GM18873 (cell line): Measurements from ENCODE around the gene HDAC9.
A peak's percentile ranks its signal among the peaks of the same experiment; 100 is the strongest.

ENCODE experiments used
- ATAC-seq: cut with Tn5 transposase; IDR thresholded peaks from one replicate; pipeline ENCODE4 v1.9.1; 2021; ENCODE audit warnings: mild to moderate bottlenecking, moderate library complexity, moderate number of reproducible peaks; ENCODE audit not compliant: unreplicated experiment, low FRiP score

Gene HDAC9

DNA sequence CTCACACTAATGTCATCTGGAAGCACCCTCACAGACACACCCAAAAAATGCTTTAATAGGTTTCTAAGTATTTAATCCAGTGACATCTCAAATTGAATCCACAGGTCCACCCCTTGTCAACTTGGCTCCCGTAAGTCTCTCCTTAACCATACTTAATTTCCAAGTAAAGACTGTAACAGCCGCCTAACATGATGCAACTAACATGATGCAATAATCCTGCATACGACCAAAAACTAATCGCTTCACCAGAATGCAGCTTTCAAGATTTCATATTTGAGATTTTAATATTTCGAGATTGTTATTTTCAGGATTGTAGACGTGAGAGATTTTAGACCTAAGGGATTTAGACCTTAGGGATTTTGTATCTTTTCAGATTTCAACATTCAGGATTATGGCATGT lies 3.7 kb upstream of the HDAC9 start:
- no peak for ATAC-seq

DNA sequence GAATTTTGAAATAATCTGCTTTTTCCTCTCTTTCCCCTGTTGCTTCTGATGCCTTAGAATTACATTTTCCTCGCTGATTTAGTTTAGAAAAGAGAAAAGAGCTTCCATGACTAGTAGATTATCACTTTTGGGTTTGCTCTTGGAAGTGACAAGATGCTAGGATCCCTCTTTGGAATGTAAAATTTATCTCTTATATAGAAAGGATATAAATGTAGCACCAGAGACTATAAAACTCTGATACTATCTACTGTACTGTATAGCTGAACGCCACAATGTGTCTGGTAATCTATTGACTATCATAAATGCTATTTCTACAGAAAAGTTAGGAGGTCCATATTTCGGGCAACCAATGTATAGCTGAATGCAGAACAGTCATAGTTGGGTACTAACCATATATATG lies 1.1 kb upstream of the HDAC9 start:
- no peak for ATAC-seq

DNA sequence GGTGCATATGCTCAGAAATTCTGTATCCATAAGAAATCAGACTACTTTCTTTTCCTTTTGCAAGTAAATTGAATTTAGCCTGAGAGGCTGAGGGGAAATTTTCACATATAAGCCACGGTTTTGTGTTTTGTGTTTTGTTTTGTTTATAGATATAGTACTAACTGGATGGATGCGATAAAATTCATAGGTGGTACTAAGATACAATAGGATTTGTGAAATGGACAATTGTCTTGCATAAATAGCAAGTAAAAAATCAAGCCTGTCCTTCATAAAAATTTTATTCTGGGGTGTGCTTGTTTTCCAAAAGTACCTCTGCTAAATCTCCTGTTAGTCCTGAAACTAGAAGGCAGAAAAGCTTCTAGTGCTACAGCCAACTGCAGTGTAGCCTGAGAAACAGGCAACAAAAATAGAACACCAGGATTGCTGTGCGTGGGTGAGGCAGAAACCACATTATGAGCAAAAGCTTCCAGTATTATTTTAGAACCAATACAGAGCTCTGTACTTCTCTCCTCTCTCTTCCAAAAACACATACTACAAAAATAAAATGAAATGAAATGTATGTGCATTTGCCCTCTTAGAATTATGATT lies 634 bp upstream of the HDAC9 start:
- peak; percentile 29 for ATAC-seq

DNA sequence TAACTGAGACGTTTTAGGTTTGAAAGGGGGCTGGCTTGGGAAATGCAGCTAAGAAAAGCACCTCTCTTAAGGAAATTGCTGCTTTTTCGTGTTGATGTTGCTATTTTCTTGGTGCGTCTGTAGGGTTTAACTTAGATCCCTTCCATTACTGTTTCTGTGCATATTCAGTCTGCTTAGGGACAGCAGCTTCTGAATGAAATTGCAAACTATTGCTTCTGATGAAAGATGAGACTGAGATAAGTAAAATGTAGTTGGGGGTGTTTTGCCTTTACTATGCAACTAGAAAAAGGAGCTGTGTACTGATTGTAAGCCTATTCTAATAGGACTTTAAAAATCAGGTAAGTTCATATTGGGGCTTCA lies 772 bp downstream of the HDAC9 start:
- no peak for ATAC-seq

DNA sequence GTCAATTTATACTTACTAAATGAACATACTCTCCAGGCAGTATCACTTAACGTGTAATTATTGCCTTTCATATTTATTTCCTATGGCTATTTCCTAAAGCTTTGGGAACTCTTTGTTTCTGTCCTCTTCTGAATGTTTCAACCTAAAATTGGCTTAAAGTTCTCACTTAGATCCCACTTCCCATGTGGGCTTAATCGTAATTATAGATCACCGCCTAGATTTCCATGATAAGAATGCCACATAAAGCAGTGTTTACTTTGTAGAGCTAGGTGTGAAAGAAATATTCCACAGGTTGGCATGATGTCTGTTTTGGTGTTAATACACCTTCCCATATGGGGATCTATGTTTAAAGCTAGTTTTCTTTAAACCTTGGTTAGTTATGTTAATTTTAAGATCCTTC lies 1.5 kb downstream of the HDAC9 start:
- no peak for ATAC-seq

DNA sequence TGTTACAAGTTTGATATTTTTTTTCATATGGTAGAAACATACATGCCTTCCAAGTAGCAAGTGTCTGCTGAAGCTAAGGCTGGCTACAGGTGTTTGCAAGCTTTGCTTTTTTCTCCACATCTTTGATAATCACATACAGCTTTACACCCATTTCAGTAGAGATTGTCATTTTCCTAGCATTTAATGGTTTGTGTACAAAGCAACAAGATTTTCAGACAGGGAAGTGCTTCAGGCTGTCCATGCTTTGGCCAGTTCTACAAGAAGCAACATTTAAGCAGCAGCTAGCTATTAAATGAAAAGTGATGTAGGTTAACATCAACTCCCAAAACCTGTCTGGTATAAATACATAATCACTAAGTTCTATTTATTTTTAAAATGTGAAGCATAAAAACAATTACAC lies 2.3 kb downstream of the HDAC9 start:
- ATAC-seq = no peak

DNA sequence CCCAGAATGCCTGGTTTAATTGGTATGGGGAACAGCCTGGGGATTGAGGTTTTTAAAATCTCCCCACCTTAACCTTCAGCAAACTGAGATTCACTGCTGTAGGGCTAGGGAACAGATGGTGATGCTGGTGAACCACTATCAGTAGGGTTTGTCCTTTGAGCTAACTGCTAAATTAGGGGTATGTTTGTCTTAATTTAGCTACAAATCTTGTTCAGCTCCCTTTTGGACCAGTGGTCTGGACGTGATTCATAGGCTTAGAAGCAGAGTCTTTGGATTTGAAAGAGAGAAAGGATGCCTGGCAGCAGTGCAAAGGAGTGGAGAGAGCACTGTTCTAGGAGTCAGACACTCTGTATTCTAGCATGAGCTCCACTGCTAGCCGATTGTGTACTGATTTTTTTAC lies 2.8 kb downstream of the HDAC9 start:
- ATAC-seq = no peak

DNA sequence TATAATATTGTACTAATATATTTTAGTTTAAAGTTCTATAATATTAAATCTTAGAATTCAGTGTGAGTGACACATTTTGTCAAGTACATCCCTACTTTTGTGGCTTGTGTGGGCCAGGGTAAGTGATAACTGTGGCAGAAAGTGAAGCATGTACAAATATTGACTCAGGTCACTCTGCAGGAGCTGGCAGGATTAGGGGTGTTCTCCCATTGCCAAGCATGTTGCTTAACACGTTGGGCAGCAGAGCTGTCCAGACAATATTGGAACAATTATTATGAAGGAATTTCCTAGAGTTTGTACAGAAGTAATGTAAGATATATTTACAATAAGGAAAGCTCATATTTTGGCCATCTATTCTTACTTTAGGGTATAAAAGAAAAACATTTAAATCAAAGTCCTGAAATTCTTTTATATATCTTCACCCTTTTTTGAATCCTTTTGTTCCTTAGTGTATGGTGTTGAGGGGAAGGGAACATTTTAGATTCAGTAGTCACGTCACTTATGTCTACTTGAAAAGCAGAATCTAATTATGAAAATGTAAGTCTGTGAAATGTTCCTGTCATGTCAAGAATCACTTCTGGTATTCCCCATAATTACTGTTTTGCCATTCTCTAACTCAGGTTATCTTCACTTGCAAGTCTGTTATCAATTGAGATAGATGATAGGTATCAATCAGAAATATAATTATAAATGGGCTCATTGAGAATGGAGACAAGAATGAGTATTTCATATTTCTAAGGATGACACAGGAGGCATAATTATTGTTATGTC lies 4.0 kb downstream of the HDAC9 start:
- no peak for ATAC-seq

DNA sequence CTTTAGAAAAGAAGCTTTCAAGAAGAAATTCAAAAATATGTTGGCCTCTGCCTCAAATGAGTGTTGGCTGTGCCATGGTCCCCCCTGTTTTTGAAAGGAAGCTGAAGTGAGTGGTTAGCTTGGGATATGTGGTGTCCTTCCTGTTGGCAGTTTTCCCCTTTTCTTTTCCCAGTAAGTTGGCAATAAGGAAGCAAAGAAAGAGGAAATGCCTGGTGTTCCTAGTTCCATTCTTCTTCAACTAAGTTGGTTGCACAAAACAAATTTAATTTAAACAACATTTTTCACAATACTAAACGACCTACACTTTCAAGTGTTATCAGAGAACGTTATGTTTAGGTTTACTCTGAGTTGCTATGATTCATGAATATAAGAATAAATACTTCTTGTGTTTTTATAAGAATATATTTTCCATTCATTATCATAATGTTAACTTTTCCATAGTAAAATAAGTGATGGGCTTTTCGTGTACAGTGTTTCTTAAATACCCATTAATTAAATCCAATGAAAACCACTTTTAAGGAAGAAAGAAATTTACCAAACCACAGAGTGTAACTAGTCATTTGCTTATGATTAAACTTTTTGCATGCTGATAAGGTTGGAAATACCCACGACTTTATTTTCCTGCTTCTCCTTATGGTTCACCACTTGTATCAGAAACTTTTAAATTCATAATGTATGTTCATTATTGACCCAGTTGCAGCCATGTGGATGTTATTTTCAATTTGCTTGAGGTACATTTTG lies 7.7 kb downstream of the HDAC9 start:
- no peak for ATAC-seq

DNA sequence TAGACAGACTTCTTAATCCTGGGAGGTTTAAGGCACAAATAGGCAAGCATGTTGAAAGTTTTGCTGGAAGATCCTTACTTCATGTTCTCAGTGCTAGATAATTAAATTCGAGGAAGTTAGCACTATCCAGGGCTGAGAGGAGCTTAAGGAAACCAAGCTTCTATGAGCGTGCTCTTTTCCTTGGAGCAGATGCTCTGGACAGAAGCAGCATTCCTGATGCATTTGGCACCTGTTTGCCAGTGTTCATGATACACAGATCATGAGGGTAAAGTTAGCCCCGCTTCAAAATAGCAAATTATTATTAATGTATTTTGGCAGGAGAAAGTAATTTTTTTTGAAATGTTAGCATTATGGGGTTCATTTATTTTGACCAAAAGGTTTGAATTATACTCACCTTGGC lies 9.4 kb downstream of the HDAC9 start:
- no peak for ATAC-seq

DNA sequence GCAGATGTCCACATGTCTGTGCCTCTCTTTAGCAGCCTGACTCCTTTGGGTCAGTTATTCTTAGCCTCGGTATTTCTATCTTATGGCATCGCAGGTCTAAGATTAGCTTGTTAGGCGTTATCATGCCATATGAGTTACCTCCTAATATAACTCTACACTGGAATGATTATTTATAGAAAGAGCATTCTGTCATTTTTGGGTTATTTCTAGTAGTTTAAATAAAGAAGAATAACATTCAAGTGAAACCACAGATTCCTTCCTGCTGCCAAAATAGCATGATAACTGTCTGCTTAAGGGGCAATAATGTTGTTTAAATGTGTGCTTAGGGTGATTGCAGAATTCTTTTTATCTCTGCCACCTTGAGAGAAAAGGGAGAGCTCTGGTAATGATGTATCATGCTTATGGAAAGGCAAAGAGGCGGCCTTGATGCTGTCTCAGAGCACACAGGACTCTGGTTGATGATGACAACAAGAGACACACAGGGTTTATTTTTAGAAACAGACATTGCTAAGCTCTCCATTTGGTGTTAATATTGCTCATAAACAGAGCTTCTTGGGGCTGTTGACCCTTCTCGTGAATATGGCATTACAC lies 10.4 kb downstream of the HDAC9 start:
- peak; percentile 45 for ATAC-seq

DNA sequence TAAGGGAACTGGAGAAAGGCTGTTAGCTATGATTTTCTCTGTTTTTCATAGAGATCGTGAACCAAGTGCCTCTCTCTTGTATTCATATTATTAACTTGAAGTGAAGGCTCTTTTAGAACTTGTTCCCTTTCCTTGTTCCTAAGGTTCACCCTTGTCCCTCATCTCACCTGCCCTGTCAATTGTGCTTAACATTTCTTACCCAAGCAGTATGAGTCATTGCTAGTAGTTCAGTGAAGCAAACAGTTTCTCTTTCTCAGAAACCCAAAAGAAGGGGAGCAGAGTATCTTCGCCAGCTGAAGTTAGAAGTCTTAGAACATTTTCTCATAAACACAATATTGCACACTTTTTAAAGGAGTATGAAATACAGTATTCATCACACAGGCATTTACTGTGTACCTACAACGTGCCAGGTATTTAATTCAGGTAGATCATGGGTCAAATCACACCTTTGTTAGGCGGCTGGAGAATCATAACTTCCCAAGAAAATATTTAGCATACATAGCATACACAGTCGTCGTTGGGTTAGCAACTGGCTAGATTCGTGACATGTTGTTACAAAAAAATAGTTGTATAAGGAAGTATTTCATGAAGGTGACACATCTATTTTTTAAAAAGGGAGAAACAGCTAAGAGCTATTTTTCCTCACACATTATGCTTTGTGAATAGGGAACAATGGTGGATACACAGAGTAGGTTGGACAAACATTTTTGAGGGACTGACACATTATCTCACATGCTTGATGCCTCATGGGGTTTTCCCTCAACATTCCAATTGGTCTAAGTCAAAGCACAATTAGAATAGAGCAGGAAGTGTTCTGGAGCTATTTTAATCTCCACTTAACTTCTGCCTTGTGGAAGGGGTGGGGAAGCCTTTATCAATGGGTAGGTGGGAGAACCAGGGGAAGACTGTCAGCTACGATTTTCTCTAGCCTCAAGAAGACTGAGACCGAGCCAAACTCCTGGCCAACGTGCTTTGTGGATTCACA lies 13.2 kb downstream of the HDAC9 start:
- ATAC-seq = peak; percentile 91

DNA sequence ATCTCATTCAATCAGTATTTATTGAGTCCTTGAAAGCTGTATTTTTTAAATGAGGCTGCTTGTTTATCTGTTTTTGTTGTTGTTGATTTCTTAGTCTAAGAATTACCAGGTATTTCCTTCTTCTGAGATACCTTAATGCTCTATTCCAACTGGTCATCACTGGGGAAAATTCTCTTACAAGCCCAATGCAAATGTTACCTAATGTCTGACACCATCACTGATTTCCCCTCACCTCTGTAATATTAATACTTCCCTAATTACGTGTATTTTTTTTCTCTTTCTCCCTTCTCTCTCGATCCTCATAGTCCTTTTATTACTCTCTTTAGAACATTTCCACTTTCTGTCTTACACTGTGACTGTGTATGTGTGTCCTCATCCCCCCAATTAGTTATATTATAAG lies 13.9 kb downstream of the HDAC9 start:
- ATAC-seq = no peak

DNA sequence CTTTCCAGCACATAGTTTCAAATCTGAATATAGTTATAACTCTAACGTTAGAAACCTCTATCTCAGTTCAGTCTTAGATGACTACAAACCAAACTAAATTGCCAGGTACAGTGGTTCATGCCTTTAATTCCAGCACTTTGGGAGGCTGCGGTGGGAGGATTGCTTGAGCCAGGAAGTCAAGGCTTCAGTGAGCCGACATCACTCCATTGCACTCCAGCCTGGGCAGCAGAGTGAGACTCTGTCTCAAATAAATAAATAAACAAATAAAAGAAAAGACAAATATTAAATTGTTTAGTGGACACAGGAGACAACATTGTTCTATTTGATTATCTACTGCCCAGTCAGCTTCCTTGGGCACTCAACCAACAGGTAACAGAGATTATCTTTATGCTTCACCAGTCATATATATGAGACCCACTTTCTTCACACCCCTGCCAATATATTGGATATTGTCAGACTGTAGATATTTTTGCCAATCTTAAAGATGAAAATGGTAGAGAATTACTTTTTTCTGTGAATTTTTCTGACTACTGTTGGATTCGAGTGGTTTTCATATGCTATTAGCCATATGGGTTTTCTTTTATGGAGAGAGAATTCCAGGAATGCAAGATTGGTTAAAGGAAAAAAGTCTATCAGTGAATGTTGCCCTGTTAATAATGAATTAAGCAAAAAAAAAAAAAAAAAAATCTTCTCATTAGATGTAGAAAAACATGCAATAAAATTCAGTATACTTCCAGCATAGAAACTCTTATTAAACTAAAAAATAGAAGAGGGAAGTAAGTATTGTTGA lies 16.0 kb downstream of the HDAC9 start:
- ATAC-seq = no peak

DNA sequence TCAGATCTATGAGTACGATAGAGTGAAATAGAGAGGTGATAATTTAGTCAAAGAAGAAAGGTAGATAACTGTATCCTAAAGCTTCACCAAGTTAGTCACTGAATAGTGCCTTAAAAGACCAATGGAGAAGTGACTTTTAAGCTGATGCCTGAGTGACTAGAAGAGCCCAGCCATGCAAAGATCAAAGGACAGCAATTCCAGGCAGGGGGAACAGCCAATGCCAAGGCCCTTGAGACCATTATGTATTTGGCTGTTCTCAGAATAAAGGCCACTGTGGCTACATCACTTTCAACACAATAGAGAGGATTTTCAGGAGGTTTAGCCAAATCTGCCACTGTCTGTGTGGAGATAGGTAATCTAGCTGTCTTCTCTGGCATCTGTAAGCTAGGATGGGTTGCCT lies 17.8 kb downstream of the HDAC9 start:
- no peak for ATAC-seq

DNA sequence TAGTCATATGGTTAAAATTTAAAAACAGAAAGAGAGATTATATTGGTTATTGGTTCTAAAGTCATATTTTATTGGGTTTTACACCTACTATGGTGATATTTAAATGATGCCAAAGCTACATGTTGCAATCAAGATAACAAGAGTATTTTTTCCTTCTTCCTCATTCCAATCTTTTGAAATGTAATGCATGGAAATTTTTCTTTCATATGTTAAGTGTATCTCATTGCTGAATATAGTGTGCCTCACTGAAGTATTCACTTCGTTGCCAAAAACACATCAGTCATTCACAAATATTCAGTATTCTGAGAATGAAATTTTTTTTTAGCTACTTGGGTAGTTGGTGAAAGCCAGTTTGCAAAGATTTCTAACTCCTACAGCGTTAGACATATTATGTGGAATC lies 19.5 kb downstream of the HDAC9 start:
- ATAC-seq = no peak

DNA sequence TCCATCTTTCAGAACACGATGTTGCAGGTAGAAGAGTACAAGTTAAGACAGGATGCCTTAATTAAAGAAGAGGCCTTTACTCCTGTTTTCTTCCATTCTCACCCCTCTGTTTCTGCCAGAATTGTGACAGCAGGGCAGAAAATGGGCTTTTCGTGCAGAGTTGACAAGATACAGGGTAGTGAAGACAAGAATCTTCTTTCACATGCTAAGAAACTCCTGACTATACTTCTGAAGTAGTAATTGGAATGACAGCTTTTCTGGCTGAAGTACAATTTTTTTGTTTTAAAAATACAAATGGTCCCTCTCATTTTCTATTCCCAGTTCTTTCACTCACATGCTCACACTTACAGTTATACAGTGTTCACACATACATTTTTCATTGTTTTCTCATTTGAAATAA lies 22.1 kb downstream of the HDAC9 start:
- ATAC-seq = no peak

DNA sequence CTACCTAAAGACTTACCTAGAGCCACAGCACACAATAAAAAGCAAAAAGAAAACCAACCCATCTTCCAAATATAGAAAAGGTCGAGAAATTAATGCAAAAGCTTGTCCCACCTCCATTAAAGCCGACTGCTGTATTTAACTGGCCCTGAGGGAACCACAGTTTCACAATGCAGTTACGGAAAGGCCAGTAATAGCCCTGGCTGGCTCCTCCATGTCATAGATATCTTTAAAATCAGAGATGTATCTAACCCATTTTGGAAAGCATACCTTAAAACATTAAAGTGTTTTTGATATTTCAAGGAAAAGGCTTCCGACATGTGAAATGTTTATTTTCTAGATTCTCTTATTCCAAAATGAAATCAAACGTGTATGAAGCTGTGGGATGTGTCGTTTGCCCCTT lies 23.0 kb downstream of the HDAC9 start:
- no peak for ATAC-seq

DNA sequence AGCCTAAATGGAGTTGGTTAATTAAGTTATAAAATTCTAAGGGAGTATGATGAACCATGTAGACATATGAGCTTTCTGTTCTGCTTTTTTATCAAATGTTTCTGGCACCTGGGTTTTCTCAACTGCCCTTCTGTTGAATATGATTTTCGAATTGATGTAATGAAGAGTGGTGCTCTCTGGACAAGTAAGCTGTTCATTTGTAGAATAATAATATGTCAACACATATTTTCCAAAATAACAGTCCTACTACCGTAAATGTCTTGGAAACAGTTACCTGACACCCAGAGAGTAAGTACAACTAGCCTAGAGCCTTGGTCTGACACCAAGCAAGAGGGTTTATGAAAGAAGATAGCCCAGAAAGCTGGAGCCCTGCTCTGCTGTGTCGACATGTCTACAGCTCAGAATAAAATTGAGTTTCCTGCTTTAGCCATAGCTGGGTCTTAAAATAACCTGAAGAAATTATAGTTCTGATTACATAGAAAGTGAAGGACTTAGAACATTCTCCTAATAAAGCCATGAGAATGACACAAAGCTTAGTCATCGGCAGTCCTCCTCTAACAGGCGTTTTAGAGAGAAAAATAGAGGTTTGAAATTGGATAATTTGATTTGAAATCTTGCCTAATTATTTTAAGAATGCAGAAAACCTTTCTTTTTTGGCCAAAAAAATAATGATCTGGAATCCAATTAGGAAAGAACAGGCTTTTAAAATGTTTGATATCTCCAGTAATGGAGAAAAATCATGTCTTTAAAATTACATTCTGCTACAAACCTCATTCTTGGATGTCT lies 25.1 kb downstream of the HDAC9 start:
- ATAC-seq = peak; percentile 47
